ENCODE results near the gene HVCN1. TPM values are rescaled to one million over a fixed set of nuclear protein-coding genes. Genes with fewer than 3 reads are reported as not detected.

The HVCN1 gene
- total RNA-seq, 1 donor from 2014 or later = 1.4 TPM

DNA sequence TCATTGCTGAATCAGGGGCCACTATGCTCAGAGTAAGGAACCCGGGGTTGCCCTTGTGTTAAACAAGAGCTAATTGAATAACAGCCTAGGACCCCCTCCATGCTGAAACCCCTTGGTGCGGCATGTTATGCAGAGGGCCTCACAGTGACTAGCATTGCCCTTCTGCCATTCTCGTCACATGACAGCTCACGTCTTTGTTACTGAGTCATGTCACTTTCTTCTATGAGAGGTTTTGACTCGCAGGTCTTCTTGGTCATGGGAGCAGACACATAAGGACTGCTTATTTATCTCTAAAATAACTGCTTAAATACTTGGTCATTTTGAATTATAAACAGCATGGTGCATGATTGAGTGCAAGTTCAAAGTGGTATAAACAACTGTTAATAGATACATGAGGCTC is 50.1 kb downstream of the HVCN1 start:
- DNase-seq (ENCODE audit: low read depth) = no peak
- TF ChIP-seq, protein P1, sequence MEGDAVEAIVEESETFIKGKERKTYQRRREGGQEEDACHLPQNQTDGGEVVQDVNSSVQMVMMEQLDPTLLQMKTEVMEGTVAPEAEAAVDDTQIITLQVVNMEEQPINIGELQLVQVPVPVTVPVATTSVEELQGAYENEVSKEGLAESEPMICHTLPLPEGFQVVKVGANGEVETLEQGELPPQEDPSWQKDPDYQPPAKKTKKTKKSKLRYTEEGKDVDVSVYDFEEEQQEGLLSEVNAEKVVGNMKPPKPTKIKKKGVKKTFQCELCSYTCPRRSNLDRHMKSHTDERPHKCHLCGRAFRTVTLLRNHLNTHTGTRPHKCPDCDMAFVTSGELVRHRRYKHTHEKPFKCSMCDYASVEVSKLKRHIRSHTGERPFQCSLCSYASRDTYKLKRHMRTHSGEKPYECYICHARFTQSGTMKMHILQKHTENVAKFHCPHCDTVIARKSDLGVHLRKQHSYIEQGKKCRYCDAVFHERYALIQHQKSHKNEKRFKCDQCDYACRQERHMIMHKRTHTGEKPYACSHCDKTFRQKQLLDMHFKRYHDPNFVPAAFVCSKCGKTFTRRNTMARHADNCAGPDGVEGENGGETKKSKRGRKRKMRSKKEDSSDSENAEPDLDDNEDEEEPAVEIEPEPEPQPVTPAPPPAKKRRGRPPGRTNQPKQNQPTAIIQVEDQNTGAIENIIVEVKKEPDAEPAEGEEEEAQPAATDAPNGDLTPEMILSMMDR (conservative IDR thresholded peaks at IDR 0.05; ENCODE audit: low read depth, low read length) = no peak
- no peak overlapping the region for H3K4me3 ChIP-seq (ENCODE audit: low read depth, low read length)

GRCh38 chr12:110637869-110638441 is 51.0 kb downstream of the HVCN1 start:
- no peak for DNase-seq (ENCODE audit: low read depth)
- no peak overlapping the region for H3K4me3 ChIP-seq (ENCODE audit: low read depth, low read length)
- TF ChIP-seq, protein P1 (conservative IDR thresholded peaks at IDR 0.05; ENCODE audit: low read depth, low read length) = no peak

DNA sequence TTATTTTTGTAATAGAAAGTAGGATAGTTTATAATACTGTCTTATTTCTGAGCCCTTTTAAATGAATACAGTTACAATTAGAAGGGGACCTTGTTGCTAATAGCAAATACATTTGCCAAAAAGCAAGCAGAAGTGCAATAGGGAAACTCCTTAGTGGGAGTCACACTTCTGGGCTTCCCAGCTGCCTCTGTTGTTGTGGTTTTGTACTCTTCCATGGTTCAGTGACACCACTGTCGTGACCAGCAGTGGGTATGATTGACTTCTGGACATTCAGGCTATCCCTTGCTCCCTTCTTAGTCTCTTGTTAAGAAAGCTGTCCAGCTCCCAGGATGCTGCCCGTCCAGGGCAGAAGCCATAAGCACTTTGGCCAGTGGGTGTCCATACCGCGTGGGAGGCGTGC is 52.4 kb downstream of the HVCN1 start:
- H3K4me3 ChIP-seq (ENCODE audit: low read depth, low read length) = no peak overlapping the region
- TF ChIP-seq, protein P1 (conservative IDR thresholded peaks at IDR 0.05; ENCODE audit: low read depth, low read length) = no peak
- DNase-seq (ENCODE audit: low read depth) = no peak

DNA sequence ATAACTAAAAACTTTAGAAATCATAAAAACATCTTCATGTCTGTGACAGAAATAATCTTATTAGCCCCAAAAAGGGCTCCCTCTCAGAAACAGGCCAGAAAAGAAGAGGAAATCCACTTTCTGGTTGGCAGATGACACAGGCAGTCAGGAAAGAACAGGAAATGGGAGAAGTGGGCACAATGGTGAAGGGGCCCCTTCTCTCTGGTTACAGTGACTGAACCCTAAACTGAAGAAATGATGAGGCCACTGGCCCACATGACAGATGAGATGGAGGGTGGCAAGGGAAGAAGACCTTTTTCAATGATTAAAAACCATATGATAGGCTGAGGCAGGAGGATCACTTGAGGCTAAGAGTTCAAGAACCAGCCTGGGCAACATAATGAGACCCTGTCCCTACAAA is 53.9 kb downstream of the HVCN1 start:
- no peak overlapping the region for H3K4me3 ChIP-seq (ENCODE audit: low read depth, low read length)
- no peak for DNase-seq (ENCODE audit: low read depth)
- TF ChIP-seq, protein P1 (conservative IDR thresholded peaks at IDR 0.05; ENCODE audit: low read depth, low read length) = no peak

DNA sequence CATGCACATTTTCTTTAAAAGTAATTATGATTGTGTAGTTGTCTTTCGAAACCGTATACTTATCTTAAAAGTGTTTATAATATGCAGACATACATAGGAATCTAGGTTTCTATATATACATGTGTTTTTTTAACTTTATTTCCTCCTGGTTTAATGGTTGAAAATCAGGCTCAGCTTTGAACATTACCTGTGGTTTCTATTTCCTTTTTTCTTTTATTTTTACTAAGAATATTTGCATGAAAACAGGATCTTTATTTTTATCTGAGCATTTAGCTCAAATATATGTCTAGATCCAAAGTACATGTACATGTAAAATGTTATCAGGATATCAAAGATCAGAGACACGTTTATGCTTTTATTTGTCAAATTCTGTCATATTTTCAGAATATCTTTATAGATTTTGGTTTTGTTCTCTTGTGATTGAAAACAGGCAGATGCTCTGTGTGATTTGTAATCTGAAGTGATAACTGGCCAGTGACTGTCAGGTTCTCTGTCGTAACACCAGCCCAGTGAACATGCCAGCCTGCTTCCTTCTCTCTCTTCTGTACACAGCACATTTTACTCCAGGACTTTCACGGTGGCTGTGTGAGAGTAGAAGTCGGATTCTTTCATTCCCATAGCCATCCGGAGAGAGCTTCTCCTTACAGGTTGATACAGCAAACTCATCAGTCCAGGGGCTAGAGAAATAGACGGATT is 61.3 kb downstream of the HVCN1 start:
- TF ChIP-seq, protein P1 (conservative IDR thresholded peaks at IDR 0.05; ENCODE audit: low read depth, low read length) = no peak
- no peak overlapping the region for H3K4me3 ChIP-seq (ENCODE audit: low read depth, low read length)
- no peak for DNase-seq (ENCODE audit: low read depth)

DNA sequence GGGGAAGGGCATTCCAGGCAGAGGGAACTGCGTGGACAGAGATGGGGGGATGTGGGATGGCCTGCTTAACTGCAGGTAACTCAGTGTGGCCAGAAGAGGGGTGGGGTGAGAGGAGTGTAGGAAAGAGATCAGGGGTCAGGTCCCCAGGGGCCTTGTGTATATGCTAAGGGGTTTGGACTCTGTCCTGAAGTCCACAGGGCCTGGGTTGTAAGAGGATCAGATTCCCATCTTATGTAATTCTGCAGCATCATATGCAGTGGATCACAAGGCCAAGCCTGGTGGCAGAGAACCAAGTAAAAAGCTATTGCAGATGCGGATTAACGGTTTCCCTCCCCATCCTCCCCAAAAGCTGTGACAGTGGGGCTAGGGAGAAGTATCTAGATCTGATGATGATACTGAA is 66.3 kb downstream of the HVCN1 start:
- no peak for DNase-seq (ENCODE audit: low read depth)
- TF ChIP-seq, protein P1 (conservative IDR thresholded peaks at IDR 0.05; ENCODE audit: low read depth, low read length) = no peak

GRCh38 chr12:110619534-110619953 is 69.4 kb downstream of the HVCN1 start:
- DNase-seq (ENCODE audit: low read depth) = no peak
- no peak overlapping the region for H3K4me3 ChIP-seq (ENCODE audit: low read depth, low read length)
- TF ChIP-seq, protein P1 (conservative IDR thresholded peaks at IDR 0.05; ENCODE audit: low read depth, low read length) = no peak

More for the DNA sequence above, 66.3 kb downstream of the HVCN1 start:
- H3K4me3 ChIP-seq (ENCODE audit: low read depth, low read length) = no peak overlapping the region

All from epithelial cell of proximal tubule (primary cell).